ENCODE measurements around the gene SOX13. TPM values are rescaled to one million over a fixed set of nuclear protein-coding genes. Genes with fewer than 3 reads are reported as not detected.

SOX13 gene
- total and polyA plus RNA-seq, 9 donors = 12.0 to 43.0 (median 21.8) TPM

DNA sequence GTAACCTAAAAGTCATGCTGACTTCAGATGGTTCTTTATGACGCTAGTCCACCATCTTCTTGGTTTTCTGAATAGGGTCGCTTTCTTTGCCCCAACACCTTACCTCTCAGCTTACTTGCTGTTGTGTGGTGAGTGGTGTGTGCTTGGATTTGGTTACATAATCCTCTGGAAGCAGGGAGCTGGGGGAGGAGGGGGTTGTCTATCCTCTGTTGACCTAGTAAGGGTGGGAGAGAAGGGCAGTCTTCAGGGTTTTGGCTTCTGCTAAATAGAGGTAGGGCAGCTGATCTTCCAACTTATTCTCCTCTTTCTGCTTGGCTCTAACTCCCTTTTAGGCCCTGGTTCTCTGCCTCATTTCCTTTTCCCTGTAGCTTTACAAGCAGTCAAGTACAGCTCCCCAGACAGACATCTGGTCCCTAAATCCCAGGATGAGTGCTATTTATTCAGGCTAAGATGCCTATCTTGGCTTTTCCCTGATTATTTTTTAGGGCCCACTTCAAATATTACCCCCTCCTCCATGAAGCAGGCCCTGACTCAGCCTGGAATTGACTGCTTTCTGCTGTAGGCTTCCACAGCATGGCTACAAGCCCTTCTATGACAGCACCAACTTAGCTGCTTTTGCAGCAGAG, 99.6 kb downstream of the SOX13 start:
- H3K4me1 ChIP-seq (ENCODE audit: insufficient read depth) = no peaks in the 10 kb centered on the region
- WGBS, 3 donors = 88 to 95% (median 93%) methylated on average over 2 of the region's 2 CpGs
- DNase-seq = no peak
- intact Hi-C loops (cut with DNase I) = no loop called here
- no peaks in the 10 kb centered on the region for H3K27me3 ChIP-seq
- H3K27ac ChIP-seq = no peak overlapping the region
- no peak for TF ChIP-seq EP300 (IDR thresholded peaks at IDR 0.05)
- no peak for TF ChIP-seq POLR2A (IDR thresholded peaks at IDR 0.05)
- TF ChIP-seq, protein P1, sequence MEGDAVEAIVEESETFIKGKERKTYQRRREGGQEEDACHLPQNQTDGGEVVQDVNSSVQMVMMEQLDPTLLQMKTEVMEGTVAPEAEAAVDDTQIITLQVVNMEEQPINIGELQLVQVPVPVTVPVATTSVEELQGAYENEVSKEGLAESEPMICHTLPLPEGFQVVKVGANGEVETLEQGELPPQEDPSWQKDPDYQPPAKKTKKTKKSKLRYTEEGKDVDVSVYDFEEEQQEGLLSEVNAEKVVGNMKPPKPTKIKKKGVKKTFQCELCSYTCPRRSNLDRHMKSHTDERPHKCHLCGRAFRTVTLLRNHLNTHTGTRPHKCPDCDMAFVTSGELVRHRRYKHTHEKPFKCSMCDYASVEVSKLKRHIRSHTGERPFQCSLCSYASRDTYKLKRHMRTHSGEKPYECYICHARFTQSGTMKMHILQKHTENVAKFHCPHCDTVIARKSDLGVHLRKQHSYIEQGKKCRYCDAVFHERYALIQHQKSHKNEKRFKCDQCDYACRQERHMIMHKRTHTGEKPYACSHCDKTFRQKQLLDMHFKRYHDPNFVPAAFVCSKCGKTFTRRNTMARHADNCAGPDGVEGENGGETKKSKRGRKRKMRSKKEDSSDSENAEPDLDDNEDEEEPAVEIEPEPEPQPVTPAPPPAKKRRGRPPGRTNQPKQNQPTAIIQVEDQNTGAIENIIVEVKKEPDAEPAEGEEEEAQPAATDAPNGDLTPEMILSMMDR (IDR thresholded peaks at IDR 0.05) = no peak
- no peaks in the 10 kb centered on the region for H3K9me3 ChIP-seq
- no peak overlapping the region for H3K4me3 ChIP-seq
- H3K36me3 ChIP-seq = no peaks in the 10 kb centered on the region

DNA sequence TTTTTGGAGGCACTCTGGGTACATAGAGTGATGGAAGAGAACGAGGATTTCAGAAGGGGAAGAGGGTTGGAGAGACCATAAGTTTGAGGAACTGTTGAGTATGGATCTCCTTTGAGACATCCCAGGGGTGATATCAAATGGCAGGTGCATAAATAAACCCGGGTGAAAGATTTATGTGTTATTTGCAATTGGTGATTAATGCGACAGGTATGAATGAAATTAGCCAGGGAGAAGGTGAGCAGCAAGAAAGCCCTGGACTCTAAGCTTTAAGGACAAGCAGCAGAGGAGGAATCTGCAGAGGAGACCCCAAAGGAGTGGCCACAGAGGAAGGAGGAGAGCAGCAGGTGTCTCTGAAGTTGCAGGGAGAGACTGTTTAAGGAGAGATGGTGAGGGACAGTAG, 102.0 kb downstream of the SOX13 start:
- no peaks in the 10 kb centered on the region for H3K4me1 ChIP-seq (ENCODE audit: insufficient read depth)
- H3K36me3 ChIP-seq = no peaks in the 10 kb centered on the region
- H3K27me3 ChIP-seq = no peaks in the 10 kb centered on the region
- intact Hi-C loops (cut with DNase I) = no loop called here
- H3K27ac ChIP-seq = no peak overlapping the region
- 66 to 77% (median 67%) methylated on average over 3 of the region's 3 CpGs for WGBS, 3 donors
- no peak overlapping the region for H3K4me3 ChIP-seq
- TF ChIP-seq EP300 (IDR thresholded peaks at IDR 0.05) (no peak), POLR2A (IDR thresholded peaks at IDR 0.05) (no peak)
- TF ChIP-seq, protein P1 (IDR thresholded peaks at IDR 0.05) = no peak
- H3K9me3 ChIP-seq = no peaks in the 10 kb centered on the region
- DNase-seq = no peak

DNA sequence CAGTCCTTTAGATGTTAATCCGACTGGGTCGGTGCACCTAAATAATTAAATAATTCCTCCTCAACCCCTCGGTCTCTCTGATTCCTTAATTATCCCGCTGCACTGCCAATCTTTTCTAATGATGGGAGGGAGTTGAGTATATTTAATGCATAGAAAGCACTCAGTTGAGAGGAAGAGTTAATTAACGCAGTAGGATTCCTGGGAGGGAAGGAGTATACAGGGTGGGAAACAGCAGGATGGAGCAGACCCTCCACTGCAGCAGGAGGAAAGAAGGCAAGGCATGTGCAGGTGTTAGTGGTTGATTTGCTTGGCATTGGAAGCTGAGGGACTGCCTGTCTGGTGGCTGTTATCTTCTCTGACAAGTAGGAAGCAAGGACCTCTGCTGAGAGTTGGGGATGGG, 103.1 kb downstream of the SOX13 start:
- 43 to 54% (median 53%) methylated on average over 5 of the region's 5 CpGs for WGBS, 3 donors
- H3K36me3 ChIP-seq = no peaks in the 10 kb centered on the region
- intact Hi-C loops (cut with DNase I) = no loop called here
- H3K4me1 ChIP-seq (ENCODE audit: insufficient read depth) = no peaks in the 10 kb centered on the region
- no peak overlapping the region for H3K4me3 ChIP-seq
- TF ChIP-seq EP300 (IDR thresholded peaks at IDR 0.05) (no peak), POLR2A (IDR thresholded peaks at IDR 0.05) (no peak)
- TF ChIP-seq, protein P1 (IDR thresholded peaks at IDR 0.05) = no peak
- H3K9me3 ChIP-seq = no peaks in the 10 kb centered on the region
- no peaks in the 10 kb centered on the region for H3K27me3 ChIP-seq
- DNase-seq = peak in 1 of 5 donors; percentile 3
- H3K27ac ChIP-seq = no peak overlapping the region

DNA sequence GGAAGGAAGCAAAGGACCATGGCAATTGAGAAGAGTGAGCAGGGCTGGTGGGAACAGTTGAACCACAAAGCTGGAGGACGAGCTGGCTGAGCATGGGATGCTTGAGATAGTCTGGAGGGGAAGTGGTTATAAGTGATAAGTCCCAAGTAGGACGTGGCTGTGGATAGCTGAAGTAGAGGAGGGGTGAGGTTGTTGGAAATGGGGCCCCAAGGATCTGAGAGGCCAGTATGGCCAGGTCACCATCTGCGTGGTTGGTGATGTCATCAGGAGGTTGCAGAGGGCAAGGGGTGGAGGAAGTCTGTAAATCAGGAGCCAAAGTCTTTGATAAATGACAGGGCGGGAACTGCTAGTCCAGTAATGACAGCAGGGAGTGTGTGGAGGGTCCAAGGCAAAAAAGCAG, 104.2 kb downstream of the SOX13 start:
- peak in 1 of 5 donors; percentile 1 for DNase-seq
- intact Hi-C loops (cut with DNase I) = no loop called here
- TF ChIP-seq POLR2A (IDR thresholded peaks at IDR 0.05) (no peak), EP300 (IDR thresholded peaks at IDR 0.05) (no peak)
- TF ChIP-seq, protein P1 (IDR thresholded peaks at IDR 0.05) = no peak
- no peaks in the 10 kb centered on the region for H3K9me3 ChIP-seq
- no peak overlapping the region for H3K27ac ChIP-seq
- 50 to 52% (median 50%) methylated on average over 4 of the region's 4 CpGs for WGBS, 3 donors
- no peaks in the 10 kb centered on the region for H3K4me1 ChIP-seq (ENCODE audit: insufficient read depth)
- H3K4me3 ChIP-seq = no peak overlapping the region
- no peaks in the 10 kb centered on the region for H3K36me3 ChIP-seq
- H3K27me3 ChIP-seq = no peaks in the 10 kb centered on the region

Other genes with a start within 250 kb of the SOX13 start
- gene SNRPE, start 211.5 kb upstream of the SOX13 start, total RNA-seq = 100 to 1,000 TPM in 6 of 7 donors, 10 to 100 TPM in 1; 72.5 to 151 (median 127) TPM
- gene SNRPE, start 211.5 kb upstream of the SOX13 start, polyA plus RNA-seq = 100 to 1,000 TPM; 148 to 168 TPM
- 10 to 100 TPM; 16.3 to 60.9 (median 46.0) TPM for gene ETNK2, start 78.9 kb downstream of the SOX13 start, total RNA-seq
- gene ETNK2, start 78.9 kb downstream of the SOX13 start, polyA plus RNA-seq = 10 to 100 TPM; 22.3 to 38.3 TPM
- gene REN, start 93.2 kb downstream of the SOX13 start, total RNA-seq = 10 to 100 TPM in 3 of 7 donors, 1 to 10 TPM in 4; 1.0 to 71.6 (median 3.9) TPM
- gene REN, start 93.2 kb downstream of the SOX13 start, polyA plus RNA-seq = 1 to 10 TPM; 2.9 to 3.6 TPM
- under 1 TPM in 1 of 7 donors, not detected in 6; 0.35 TPM for gene KISS1, start 123.4 kb downstream of the SOX13 start, total RNA-seq
- not detected for gene KISS1, start 123.4 kb downstream of the SOX13 start, polyA plus RNA-seq
- 1 to 10 TPM in 1 of 7 donors, under 1 TPM in 2, not detected in 4; 0.27 to 3.9 (median 0.41) TPM for gene GOLT1A, start 140.9 kb downstream of the SOX13 start, total RNA-seq
- not detected for gene GOLT1A, start 140.9 kb downstream of the SOX13 start, polyA plus RNA-seq